Suppressor macrophage (primary cell): Measurements from ENCODE around the gene FBXL7.

Source experiments
- DNase-seq, 4 experiments: peaks; one replicate each; pipeline ENCODE4 v3.0.0-alpha.2; 2020 to 2022

The FBXL7 gene

GRCh38 chr5:15786326-15786725, 286.3 kb downstream of the FBXL7 start:
- no peak for DNase-seq

- DNase-seq = no peak
Measured at GRCh38 chr5:15786884-15787283, 286.9 kb downstream of the FBXL7 start.

- DNase-seq = no peak
Measured at GRCh38 chr5:15787681-15788080, 287.7 kb downstream of the FBXL7 start.

DNA sequence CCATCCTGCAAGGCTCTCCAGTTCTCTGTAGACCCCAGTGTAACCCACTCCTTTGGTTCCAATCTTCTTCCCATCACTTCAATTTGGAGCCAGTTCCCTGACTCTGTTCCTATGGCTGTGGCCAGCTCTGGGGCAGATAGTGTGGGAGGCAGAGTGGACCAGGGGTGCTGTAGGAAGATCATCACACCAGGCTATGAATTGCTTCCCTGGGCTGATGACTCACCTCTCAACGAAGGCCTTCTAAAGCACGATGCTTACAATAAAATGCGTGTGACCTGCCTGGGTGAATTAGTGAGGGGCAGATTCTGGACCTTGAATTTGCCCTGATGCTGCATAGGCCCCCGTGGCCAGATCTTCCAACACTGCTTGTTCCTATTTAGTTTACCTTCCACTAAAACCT, 289.7 kb downstream of the FBXL7 start:
- no peak for DNase-seq

DNA sequence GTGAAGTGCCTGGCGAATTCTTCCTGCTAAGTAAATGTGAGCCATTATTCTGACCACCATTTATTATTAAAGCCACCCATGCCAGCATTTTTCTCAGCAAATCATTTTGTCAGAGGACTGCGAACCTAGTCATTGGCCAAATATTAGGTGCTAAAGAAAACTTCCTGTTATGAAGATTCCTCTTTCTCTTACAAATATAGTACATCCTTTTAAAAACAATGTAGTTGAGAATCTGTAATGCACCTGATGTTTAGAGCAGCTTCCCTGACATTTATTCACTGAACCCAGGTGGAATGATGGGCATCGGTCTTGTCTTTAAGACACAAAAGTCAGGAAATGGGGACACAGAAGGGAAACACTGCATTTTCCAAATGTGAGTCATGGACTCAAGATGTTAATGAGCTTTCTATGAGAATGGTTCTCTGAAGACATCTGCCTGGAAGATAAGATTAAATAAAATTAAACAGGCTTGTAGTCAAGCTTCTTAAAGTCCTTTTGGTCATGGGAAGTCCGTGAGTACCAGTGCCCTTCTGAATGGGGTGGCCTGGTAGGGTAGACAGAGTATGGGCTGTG, 290.6 kb downstream of the FBXL7 start:
- DNase-seq = no peak

- DNase-seq = no peak
Measured at GRCh38 chr5:15791274-15791673, 291.3 kb downstream of the FBXL7 start.

GRCh38 chr5:15791859-15792258, 291.9 kb downstream of the FBXL7 start:
- DNase-seq = no peak

GRCh38 chr5:15794052-15794985, 294.3 kb downstream of the FBXL7 start:
- no peak for DNase-seq

- DNase-seq = no peak
Measured at GRCh38 chr5:15796096-15796495, 296.1 kb downstream of the FBXL7 start.

GRCh38 chr5:15796557-15796956, 296.6 kb downstream of the FBXL7 start:
- no peak for DNase-seq

- no peak for DNase-seq
Measured at GRCh38 chr5:15797116-15797515, 297.1 kb downstream of the FBXL7 start.

- no peak for DNase-seq
Measured at GRCh38 chr5:15798006-15798405, 298.0 kb downstream of the FBXL7 start.

DNA sequence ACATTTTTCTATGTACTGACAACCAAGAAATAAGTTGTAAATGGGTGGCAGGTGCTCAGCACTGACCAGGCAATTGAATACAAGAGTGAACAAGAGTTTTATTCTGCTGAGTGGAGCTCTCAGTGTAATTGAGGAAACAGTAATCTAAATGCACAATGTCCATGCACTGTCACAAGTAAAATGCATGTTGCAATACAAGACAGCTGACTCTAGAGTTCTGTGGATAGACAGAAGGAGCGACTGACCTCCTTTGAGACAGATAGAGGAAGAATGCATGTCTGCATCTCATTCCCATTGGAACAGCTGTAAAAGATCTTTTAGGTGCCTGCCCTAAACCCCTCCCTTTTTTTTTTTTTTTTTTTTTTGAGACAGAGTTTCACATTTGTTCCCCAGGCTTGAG, 299.0 kb downstream of the FBXL7 start:
- DNase-seq = no peak

GRCh38 chr5:15799612-15800011, 299.6 kb downstream of the FBXL7 start:
- DNase-seq = no peak

GRCh38 chr5:15803280-15803679, 303.3 kb downstream of the FBXL7 start:
- no peak for DNase-seq

DNA sequence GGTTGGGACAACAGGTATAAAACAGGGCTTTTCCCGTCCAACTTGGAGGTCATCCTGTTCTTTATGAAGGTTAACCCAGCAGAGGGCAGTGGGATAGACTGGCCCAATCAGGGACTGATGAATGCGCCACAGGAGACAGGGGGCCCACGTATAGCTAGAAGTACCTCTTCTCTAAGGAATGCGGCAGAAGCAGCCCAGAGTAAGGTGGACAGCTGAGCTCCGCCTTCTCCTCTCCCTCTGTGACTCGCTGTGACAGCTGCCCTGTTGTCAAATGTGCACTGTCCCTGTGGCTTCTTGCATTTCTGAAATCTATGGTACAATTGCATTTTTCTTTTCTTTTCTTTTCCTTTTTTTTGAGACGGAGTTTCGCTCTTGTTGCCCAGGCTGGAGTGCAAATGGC, 306.6 kb downstream of the FBXL7 start:
- DNase-seq = no peak

DNA sequence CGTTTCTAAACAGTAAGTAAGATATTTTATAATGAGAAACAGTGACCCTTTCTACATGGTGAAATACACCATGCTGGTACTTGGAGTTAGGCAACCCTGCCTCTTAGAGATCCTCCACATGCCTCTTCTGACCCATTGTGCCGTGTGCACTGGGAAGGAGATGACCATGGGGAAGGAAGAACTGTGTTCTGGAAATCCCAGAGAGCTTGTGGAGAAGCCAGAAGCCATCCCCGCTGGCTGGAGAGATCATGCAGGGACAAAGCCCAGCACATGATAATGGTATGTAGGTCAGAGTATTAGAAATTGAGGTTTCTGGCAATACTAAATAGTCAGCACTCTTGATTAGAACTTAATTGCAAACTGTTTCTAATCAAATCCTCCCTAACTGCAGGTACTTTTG, 307.3 kb downstream of the FBXL7 start:
- no peak for DNase-seq

DNA sequence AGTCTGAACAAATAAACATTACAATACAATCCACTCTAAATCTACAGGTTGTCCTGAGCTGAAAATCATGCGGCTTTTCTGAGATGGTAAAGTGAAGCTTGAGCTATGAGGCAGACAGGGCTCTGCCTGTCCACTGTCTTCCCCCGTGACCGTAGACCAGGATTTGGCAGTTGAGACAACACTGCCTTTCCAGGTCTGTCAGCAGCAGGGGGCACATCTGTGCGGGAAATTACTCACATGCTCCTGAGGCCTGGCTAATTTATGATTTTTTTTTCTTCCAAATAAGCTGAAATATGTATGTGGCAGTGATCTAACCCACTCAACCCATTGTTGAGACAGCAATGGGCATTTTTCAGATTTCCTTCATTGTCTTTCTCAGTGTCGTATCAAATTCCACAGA, 307.9 kb downstream of the FBXL7 start:
- no peak for DNase-seq

DNA sequence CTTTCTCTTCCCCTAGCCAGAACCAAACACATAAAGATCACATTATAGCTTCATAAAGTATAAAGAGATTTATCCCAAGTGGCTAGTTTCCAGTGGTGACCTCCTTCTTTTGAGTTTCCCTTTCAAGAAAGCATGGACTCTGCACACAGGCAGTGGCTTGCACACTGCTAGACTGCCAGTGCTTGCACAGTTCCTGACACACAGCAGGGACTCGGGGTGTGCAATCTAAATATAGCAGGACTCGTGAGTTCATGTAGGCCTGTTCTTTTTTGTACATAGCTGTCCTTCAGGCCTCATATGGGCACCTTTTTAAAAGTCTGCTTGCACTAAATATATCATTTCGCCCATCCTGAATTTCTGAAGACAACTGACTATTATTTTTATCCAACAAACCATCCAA, 308.6 kb downstream of the FBXL7 start:
- no peak for DNase-seq

GRCh38 chr5:15819617-15820016, 319.6 kb downstream of the FBXL7 start:
- DNase-seq = no peak

DNA sequence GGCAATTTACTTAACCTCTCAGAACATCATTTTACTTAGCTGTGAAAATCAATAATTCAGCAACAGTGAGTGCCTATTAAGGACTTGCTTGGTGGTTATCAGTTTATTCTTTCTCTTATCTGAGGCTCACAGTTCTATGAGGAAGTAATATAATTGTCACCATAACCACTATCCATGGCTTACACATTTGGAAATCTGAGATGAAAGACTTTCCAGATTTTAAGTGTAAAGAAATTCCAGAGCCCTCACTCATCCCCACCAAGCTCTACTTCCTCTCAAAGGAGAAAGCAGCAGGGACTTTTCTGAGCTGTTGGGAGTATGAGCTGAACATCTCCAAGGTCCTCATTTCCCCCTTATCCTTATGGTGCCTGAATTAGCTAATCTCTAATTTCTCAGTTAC, 321.5 kb downstream of the FBXL7 start:
- no peak for DNase-seq

DNA sequence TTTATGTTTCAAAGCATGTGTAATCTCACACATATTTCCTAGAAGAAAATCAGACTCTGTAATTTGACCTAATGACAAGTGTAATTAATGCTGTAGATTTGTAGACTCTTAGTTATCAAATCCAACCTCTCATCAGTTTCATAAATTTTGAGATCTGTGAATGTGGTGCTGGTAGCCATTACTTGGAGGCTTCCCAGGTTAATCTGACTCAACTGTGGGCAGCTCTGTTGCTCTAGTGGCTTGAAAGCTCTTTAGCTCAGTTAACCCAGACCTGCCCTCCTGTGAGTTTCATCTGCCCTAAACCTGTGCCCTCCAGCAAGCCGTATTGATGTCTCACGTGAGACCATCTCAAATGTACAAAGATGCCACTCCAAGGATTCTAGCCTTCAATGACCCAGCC, 323.4 kb downstream of the FBXL7 start:
- DNase-seq = no peak

DNA sequence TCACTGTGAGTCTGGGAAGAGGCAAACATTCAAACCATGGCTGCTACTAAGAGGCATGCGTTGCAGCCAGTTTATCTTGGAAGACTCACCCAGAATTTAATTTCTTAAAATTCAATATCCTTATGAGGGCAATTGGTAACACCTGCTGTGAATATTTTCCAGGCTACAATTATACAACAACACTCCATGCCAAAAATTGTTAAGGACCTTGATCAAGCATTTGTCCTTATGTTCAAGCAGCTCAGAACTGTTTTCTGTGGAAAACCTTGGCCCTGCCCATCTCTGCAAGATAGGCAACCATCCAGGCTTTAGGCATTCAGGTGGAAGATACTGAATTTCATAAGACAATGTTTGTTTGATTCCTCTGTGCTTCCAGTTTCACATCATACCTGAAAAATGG, 327.8 kb downstream of the FBXL7 start:
- no peak for DNase-seq

- DNase-seq = no peak
Measured at GRCh38 chr5:15831408-15831807, 331.4 kb downstream of the FBXL7 start.
